Adrenal gland (tissue), 12 donors: ENCODE results near the gene SYNE4. TPM values are rescaled to one million over a fixed set of nuclear protein-coding genes. Genes with fewer than 3 reads are reported as not detected.

Experiments used
- DNase-seq, 7 donors: peaks; one replicate each; pipeline ENCODE4 v3.0.0-alpha.2; 2019 to 2020
- H3K27ac ChIP-seq, 5 donors: fragments of 200-600 bp; sonication (generic) in 4 of 5; 1 replicate in 3 of 5; 2 replicates in 2 of 5; pipeline versions ENCODE4 v1.5.1 to v1.8.0; 2016 to 2020; ENCODE audit warnings: mild to moderate bottlenecking in 1 of 5
- H3K27me3 ChIP-seq: fragments of 200-600 bp; 2 replicates; pipeline ENCODE4 v1.8.0; 2021
- H3K36me3 ChIP-seq, 2 donors: fragments of 200-600 bp; replicated peaks in 1 of 2; 1 replicate in 1 of 2; 2 replicates in 1 of 2; pipeline versions ENCODE4 v1.5.1 to v1.8.0; 2018 to 2022
- H3K4me1 ChIP-seq, 2 donors: fragments of 200-600 bp; replicated peaks in 1 of 2; 1 replicate in 1 of 2; 2 replicates in 1 of 2; pipeline versions ENCODE4 v1.5.1 to v1.8.0; 2018 to 2021
- H3K4me3 ChIP-seq, 4 donors: fragments of 200-600 bp; sonication (generic) in 3 of 4; one replicate each; pipeline ENCODE4 v1.5.1; 2016 to 2018
- H3K9me3 ChIP-seq, 3 donors: fragments of 200-600 bp; sonication (generic) in 1 of 3; replicated peaks in 1 of 3; 1 replicate in 2 of 3; 2 replicates in 1 of 3; pipeline versions ENCODE4 v1.5.1 to v1.8.0; 2016 to 2021
- CTCF ChIP-seq, 6 experiments: fragments of 450-650 bp in 4 of 6; fragments of 200-600 bp in 2 of 6; sonication (generic) in 1 of 6; IDR thresholded peaks; 1 replicate in 5 of 6; 2 replicates in 1 of 6; pipeline versions ENCODE4 v1.5.1 to v1.8.0; 2016 to 2021; ENCODE audit warnings: antibody characterized with exemption in 6 of 6, mild to moderate bottlenecking in 2 of 6, moderate library complexity in 1 of 6
- POLR2A ChIP-seq, 2 donors: fragments of 450-650 bp; IDR thresholded peaks; one replicate each; pipeline ENCODE4 v1.6.1; 2017; ENCODE audit warnings: antibody characterized with exemption in 2 of 2, mild to moderate bottlenecking in 2 of 2, moderate library complexity in 1 of 2
- WGBS, 4 donors: extraction: QIAGEN DNeasy Blood & Tissue Kit in 2 of 4; methylation state at CpG; one replicate each; pipeline versions ENCODE4 v1.1.5 to v1.1.7; 2013 to 2017; 5-methylcytosine and 5-hydroxymethylcytosine counted together
- intact Hi-C, 2 donors: fragments of 100-400 bp; cut with DNase I; formaldehyde crosslinking; loops; one replicate each; pipeline versions ENCODE4 v1.14.1 to v1.15.0; 2022 to 2023
- polyA plus RNA-seq, 3 donors: library from polyadenylated mRNA; stranded (reverse); fragments of 200-250 nt in 2 of 3; fragments of 350-450 nt in 1 of 3; fragmentation: Illumina TruSeq in 1 of 3; extraction: RNeasy Lipid Tissue Mini Kit (QIAGEN cat#74804) in 1 of 3; gene quantifications; one replicate each; pipeline ENCODE4 v1.2.3, GENCODE V29; 2013 to 2014
- total RNA-seq, 9 donors: library from RNA; depleted of rRNA in 4 of 9; stranded (reverse); fragments of >200 nt in 4 of 9; fragments of 120-200 nt in 1 of 9; fragmentation: NEBNext Ultra II Directional in 1 of 9; extraction: Animal tissue kit (Norgen Biotek cat#: 25700) in 1 of 9; gene quantifications; one replicate each; pipeline versions ENCODE4 v1.1.0 to v1.2.4, GENCODE V29; 2013 to 2023
- donor health status: healthy with polysubstance abuse.
- donor health status: Bipolar disorder and iron deficiency.
- donor health status: DM: yes; HTN: yes; CAD: no.
- donor health status: DM: no; HTN: no; CAD: no.
- donor health status: DM: no; HTN: no; CAD: no.
- donor health status: DM: yes; HTN: yes; CAD: no.

Gene SYNE4
- total and polyA plus RNA-seq, 12 donors = 0.14 to 3.0 (median 0.46) TPM; not detected in 3

GRCh38 chr19:36023432-36023831, 14.8 kb upstream of the SYNE4 start:
- H3K9me3 ChIP-seq = no peaks in the 10 kb centered on the region
- intact Hi-C loops = no loop called here
- H3K36me3 ChIP-seq = no peaks in the 10 kb centered on the region
- H3K27me3 ChIP-seq = no peaks in the 10 kb centered on the region
- H3K4me3 ChIP-seq = no peak overlapping the region
- no peaks in the 10 kb centered on the region for H3K4me1 ChIP-seq
- TF ChIP-seq CTCF (IDR thresholded peaks at IDR 0.05) = no peak
- TF ChIP-seq POLR2A (IDR thresholded peaks at IDR 0.05) = no peak
- H3K27ac ChIP-seq = no peak overlapping the region
- 89 to 97% (median 95%) methylated on average over 5 of the region's 5 CpGs for WGBS, 4 donors
- no peak for DNase-seq

- WGBS, 4 donors = 91 to 96% (median 92%) methylated on average over 12 to 22 of the region's 22 CpGs
- no peaks in the 10 kb centered on the region for H3K9me3 ChIP-seq
- no peak overlapping the region for H3K4me3 ChIP-seq
- no peaks in the 10 kb centered on the region for H3K27me3 ChIP-seq
- H3K27ac ChIP-seq = no peak overlapping the region
- intact Hi-C loops = no loop called here
- TF ChIP-seq CTCF (IDR thresholded peaks at IDR 0.05) (no peak), POLR2A (IDR thresholded peaks at IDR 0.05) (no peak)
- no peak for DNase-seq
- peaks cover 5 to 6% of the 10 kb centered on the region in 2 donors for H3K4me1 ChIP-seq
- peaks cover 0 to 3% of the 10 kb centered on the region in 2 donors for H3K36me3 ChIP-seq
Observed at GRCh38 chr19:36019061-36019670, 10.6 kb upstream of the SYNE4 start.

GRCh38 chr19:36014012-36014924, 5.7 kb upstream of the SYNE4 start, which contains the start of gene ALKBH6:
Gene ALKBH6 (minus strand): TSS chr19:36014213. CDS start chr19:36013397, 816 bp downstream.
- peak in 1 of 2 donors; percentile 22 for TF ChIP-seq POLR2A (IDR thresholded peaks at IDR 0.05)
- TF ChIP-seq CTCF (IDR thresholded peaks at IDR 0.05) = peak in 1 of 6 experiments; percentile 2
- Histone ChIP-seq H3K27ac (peak within 1 kb of the TSS in 4 of 5 donors; percentile 43 to 79 (median 68)), H3K9me3 (no peaks in the 10 kb centered on the region), H3K27me3 (no peaks in the 10 kb centered on the region), H3K36me3 (peaks cover 0 to 3% of the 10 kb centered on the region in 2 donors), H3K4me3 (peak within 1 kb of the TSS in 3 of 4 donors; percentile 39 to 57 (median 54)), H3K4me1 (peaks cover 11 to 12% of the 10 kb centered on the region in 2 donors)
- 2 to 4% (median 2%) methylated on average over 19 to 42 of the region's 42 CpGs for WGBS, 4 donors
- DNase-seq = peak; percentile 99 to 100 (median 100)
- intact Hi-C loops = loop anchor here in 1 of 2 donors (5.0 kb wide), 1 partner anchor 38 kb away; the partner anchor contains the start of genes THAP8 and WDR62
